Embryonic facial prominence (tissue), 1 donor: ENCODE results near the gene C1QTNF1.
"Not testable (repeated sequence)": the region's sequence is repeated elsewhere in the genome, so short reads cannot be mapped to it uniquely, and the experiment has no call there.

Experiments used
- DNase-seq: peaks from one replicate; pipeline ENCODE4 v3.0.0-alpha.2; 2016; ENCODE audit errors: extremely low spot score

The C1QTNF1 gene

DNA sequence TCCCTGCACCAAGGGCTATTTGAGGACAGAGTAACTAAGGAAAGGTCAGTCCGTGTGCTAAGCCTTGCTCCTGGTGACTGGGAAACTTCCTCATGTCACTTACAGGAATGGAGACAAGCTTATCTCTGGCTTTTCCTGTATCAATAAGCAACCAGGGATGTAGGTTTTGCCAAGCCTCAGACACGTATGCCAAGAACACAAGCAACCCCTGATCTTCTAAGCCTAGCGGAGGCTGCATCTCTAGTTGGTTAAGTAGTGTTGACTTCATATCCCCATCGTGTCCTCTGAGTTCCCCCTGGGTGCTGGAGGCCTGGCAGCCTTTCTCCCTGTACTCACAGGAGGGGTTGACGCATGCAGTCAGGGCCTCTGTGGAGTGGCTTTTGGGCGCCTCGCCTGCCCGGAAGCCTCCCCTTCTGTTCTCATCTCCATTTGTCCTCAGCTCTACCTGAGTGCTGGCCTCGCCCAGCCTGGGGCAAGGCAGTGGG is 1.4 kb upstream of the C1QTNF1 start:
- no peak for DNase-seq

DNA sequence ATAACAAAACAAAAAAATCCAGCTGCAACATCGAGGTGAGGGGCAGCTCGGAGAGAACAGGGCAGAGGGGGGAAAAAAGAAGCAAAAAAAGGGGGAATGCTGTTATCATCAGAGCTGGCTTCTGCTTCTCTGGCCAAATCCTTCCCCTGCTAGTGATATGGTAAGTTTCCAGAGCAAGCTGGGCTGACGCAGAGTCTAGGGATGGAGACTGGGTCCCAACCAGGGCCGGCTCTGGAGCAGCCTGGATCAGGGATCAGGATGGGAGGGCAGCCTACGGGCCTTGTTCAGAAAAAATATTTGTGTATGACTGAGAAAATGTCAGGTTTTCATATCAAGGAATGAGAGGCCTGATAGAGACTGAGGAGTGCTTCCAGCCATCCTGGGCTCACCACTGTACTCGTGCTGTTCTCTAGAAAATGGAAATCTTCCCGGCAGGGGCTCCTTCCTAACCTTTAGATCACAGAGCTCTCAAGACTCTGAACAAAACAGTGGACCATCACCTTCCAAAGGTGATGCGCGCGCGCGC is 726 bp upstream of the C1QTNF1 start:
- no peak for DNase-seq

GRCh38 chr17:79024901-79025737 is 1.1 kb downstream of the C1QTNF1 start:
- no peak for DNase-seq

DNA sequence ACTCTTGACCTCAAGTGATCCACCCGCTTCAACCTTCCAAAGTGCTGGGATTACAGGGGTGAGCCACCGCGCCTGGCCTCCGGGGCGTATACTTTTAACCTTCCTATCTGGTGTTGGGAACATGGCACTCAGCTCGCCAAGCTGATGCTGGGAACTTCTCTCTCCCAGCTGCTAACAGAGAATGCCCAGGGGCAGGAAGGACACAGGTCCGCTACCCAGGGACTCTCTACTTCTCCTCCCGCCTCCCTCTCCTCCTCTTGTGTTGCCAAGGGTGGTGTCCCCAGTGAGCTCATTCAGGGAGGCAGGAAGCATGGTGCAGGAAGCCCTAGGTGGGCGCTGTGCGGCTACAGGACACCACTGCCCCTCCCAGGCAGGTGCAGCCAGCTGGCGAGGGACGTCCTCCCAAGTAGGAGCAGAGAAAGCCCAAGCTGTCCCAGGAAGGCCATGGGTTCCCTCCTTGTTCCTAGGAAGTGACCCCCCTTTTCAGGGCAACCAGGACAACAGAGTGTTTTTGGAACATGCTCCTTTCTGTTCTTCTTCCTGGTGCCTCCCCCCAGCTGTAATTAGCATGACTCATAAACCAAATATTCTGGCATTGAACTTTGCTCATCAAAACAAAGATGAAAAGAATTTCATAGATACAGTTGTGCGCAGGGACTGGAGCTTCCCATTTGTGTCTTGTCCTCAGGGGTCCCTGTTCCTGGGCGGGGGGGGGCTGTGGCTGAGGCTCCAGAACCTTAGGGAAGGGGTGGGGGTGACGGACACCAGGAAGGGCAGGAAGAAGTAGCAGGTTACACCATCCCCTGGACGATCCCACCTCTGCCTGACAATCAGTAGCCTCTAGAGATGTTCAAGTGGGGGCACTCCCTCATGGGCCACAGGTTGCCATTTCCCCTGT is 2.7 kb downstream of the C1QTNF1 start:
- DNase-seq, result no peak

GRCh38 chr17:79027274-79027924 is 3.4 kb downstream of the C1QTNF1 start:
- no peak for DNase-seq

- no peak for DNase-seq
Observed at GRCh38 chr17:79027925-79028491, 4.0 kb downstream of the C1QTNF1 start.

DNA sequence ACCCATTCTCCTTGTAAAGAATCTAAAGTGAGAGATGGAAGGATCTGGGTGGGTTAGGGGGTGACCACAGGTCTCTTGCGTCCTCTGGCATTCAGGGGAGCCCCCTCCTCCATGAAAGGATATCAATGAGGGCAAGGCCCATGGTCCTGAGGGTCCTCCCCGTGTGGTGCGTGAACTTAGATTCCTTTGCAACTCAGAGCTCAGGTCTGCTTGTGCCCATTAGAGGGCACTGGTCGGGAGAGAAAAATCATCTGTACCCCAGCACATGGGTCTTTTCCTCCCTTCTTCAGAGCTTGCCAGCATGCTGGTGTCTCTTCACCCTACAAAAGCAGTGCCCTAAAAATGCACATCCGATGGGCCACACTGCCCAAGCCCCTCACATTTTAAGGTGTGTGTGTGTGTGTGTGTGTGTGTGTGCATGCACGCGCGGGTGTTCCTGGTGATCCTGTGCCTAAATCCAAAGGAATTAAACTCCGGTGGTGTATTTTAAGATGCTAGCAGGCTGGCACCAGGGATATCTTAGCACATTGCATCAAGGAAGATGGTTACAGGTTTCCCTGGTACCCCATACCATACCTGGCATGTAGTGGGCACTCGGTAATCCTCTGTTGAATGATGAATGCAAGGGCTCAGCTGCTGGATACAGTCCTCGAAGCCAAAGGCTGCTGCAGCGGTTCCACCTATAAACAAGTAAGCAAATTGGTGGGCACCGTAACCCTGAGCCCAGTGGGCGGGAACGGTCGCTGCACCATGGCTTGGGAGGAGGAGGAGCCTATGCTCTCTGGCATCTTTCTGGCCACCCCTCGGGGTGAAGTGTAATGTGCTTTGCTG is 4.7 kb downstream of the C1QTNF1 start:
- no peak for DNase-seq

DNA sequence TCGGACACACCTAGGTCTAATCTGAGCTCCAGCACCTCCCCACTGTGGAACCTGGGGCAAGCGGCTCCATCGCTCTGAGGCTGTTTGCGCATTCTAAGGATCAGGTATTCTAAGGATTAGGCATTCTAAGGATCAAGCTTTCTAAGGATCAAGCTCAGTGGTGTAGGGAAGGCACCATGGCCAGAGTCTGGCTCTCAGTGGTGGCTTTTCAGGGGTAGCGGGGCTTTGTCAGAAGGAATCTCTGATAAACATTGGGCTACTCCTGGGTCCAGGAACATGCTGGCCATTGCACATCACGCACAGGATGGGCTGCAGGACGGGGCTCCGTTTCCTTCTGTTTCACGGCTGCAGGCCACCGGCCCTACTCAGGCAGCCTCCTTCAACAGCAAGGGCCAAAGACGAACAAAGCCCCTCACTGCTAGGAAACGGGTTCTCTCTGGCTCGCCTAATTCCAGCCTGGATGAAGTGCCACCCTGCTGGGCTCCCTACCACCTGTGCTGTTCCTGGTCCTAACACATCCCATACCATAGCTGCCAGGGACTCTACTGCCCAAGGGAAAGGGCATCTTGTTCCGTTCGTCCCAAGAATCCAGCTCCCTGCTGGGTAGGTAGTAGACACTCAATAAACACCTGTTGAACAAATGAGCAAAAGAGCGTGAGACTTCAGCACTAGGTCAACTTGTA is 5.5 kb downstream of the C1QTNF1 start:
- no peak for DNase-seq

- DNase-seq, result not testable (repeated sequence)
Observed at GRCh38 chr17:79030636-79031035, 6.7 kb downstream of the C1QTNF1 start.

GRCh38 chr17:79031996-79032875 is 8.3 kb downstream of the C1QTNF1 start:
- no peak for DNase-seq

- no peak for DNase-seq
Observed at GRCh38 chr17:79033046-79033616, 9.2 kb downstream of the C1QTNF1 start.

DNA sequence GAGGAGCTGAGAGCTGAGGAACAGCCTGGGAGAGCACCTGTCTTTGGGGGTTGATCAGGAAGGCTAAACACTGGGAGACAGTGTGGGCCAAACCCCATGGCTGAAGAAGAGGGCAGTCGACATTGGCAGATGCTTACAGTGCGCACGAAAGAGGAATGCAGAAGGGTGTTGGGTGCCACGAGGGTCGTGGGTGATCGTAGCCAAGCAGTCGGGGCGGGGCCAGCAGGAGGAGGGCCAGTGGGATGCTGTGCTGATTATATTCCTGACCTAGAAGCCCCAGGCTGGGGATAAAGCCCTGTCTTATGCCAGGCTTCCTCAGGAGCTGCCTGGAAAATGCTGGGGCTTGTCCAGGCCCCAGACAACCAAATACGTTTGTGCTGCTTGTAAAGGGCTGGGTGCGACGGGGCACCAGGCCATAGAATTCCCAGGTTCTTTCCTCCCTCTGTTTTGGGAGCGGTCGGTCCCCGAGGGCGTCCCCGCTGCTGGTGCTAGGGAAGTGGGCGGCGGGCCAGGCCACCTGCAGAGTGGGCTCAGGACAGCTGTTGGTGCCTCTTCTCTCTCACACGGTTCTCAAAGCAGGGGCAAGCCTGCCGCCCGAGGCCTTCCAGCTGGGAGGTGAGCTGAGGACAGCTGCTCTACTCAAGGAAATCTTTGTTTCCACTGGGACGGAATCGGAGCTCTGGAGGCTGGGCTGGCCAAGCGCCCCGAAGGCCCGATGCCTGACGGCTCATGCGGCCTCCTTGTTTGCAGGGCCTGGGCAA is 10.0 kb downstream of the C1QTNF1 start:
- DNase-seq, result no peak

DNA sequence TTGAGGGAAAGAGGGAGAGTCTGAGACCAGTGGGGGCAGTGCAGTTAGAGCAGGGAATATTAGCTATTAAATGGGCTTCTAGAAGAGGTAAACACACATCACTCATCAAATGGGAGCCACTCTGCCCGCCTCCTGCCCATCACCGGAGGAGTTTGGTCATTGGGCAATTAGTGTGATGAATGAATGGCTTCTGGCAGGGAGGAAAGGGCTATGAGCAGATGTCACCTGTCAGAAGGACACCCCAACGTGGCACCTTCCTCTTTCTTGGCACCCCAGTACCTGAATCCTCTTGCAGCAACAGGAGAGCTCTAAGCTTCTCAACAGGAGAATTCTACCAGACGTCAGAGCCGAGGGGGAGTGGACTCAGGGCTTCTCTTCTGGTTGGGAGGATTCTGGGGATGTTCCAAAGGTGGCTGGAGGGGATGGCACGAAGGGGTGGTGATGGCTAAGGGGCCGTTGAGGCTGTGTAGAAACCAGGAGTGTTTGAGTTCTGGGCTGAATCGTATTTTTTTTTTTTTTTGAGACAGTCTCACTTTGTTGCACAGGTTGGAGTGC is 11.0 kb downstream of the C1QTNF1 start:
- DNase-seq, result no peak

- DNase-seq, result no peak
Observed at GRCh38 chr17:79035686-79036085, 11.7 kb downstream of the C1QTNF1 start.

DNA sequence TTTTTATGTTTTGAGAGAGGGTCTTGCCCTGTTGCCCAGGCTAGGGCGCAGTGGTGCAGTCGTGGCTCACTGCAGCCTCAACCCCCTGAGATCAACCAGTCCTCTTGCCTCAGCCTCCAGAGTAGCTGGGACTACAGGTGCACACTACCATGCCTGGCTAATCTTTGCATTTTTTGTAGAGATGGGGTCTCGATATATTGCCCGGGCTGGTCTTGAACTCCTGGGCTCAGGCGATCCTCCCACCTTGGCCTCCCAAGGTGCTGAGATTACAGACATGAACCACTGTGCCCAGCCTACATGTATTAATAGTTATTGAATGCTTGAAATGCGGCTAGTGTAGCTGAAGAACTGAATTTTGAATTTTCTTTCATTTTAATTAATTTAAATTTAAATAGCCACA is 12.2 kb downstream of the C1QTNF1 start:
- DNase-seq, result no peak

- no peak for DNase-seq
Observed at GRCh38 chr17:79036596-79036995, 12.6 kb downstream of the C1QTNF1 start.

GRCh38 chr17:79038545-79039135 is 14.7 kb downstream of the C1QTNF1 start:
- DNase-seq, result no peak
